OCI-LY1 (cell line): ENCODE results near the gene ZXDA.
"Not testable (repeated sequence)": the region's sequence is repeated elsewhere in the genome, so short reads cannot be mapped to it uniquely, and the experiment has no call there.

Experiments
- EZH2 ChIP-seq: fragments of 200-600 bp; sonication (generic), shearing (Covaris generic); IDR thresholded peaks from 2 replicates; pipeline ENCODE4 v1.8.0; 2017; ENCODE audit warnings: borderline replicate concordance, mixed run types, mild to moderate bottlenecking, antibody characterized with exemption, low read length, moderate library complexity, mixed read lengths
- TF ChIP-seq, protein P1 (sequence below): fragments of 200-600 bp; sonication (generic), shearing (Covaris generic); IDR thresholded peaks from 2 replicates; pipeline ENCODE4 v1.5.1; 2017; ENCODE audit warnings: mild to moderate bottlenecking, antibody characterized with exemption, low read length, moderate library complexity, mixed read lengths

DNA sequence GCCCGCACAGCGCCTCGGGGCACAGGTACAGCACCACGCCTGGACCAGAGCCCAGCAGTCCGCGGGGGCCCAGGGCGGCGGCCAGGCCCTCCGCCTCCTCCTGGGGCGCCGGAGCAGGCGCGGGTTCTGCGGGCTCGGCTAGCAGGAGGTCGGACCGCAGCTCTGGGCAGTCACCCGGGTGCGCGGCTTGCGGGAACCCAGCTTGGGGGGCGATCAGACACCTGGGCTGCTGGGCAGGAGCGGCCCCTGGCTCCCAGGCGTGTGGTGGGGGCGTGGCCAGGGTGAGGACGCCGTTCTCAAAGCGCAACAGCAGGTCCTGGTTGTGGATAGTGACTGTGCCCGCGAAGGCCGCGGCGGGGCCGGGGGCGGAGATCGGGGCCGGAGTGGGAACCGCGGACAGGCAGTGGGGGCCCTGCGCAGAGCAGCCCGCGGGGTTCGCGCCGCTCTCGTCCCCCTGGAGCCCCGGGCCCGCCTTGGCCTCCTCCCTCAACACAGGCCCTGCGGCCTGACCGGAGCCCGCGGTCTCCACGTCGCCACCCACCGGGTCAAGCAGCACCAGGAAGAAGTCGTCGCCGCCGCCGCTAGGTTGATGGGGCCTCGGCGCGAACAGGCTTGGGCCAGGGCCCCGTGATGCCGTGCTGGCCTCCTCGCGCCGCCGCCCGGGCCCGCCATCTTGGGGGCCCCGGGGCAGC is 517 bp downstream of the ZXDA start:
- TF ChIP-seq, protein P1, sequence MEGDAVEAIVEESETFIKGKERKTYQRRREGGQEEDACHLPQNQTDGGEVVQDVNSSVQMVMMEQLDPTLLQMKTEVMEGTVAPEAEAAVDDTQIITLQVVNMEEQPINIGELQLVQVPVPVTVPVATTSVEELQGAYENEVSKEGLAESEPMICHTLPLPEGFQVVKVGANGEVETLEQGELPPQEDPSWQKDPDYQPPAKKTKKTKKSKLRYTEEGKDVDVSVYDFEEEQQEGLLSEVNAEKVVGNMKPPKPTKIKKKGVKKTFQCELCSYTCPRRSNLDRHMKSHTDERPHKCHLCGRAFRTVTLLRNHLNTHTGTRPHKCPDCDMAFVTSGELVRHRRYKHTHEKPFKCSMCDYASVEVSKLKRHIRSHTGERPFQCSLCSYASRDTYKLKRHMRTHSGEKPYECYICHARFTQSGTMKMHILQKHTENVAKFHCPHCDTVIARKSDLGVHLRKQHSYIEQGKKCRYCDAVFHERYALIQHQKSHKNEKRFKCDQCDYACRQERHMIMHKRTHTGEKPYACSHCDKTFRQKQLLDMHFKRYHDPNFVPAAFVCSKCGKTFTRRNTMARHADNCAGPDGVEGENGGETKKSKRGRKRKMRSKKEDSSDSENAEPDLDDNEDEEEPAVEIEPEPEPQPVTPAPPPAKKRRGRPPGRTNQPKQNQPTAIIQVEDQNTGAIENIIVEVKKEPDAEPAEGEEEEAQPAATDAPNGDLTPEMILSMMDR, result not testable (repeated sequence)
- TF ChIP-seq EZH2, result not testable (repeated sequence)
